HG02798 (cell line): ENCODE measurements around the gene ZNF365.
"Not testable (repeated sequence)": the region's sequence is repeated elsewhere in the genome, so short reads cannot be mapped to it uniquely, and the experiment has no call there.

Source experiments
- ATAC-seq: cut with Tn5 transposase; IDR thresholded peaks from one replicate; pipeline ENCODE4 v1.9.1; 2021; ENCODE audit warnings: mild to moderate bottlenecking; ENCODE audit not compliant: unreplicated experiment, poor library complexity

The ZNF365 gene, protein sequence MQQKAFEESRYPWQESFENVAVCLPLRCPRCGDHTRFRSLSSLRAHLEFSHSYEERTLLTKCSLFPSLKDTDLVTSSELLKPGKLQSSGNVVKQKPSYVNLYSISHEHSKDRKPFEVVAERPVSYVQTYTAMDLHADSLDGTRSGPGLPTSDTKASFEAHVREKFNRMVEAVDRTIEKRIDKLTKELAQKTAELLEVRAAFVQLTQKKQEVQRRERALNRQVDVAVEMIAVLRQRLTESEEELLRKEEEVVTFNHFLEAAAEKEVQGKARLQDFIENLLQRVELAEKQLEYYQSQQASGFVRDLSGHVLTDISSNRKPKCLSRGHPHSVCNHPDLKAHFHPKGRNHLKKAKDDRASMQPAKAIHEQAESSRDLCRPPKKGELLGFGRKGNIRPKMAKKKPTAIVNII

DNA sequence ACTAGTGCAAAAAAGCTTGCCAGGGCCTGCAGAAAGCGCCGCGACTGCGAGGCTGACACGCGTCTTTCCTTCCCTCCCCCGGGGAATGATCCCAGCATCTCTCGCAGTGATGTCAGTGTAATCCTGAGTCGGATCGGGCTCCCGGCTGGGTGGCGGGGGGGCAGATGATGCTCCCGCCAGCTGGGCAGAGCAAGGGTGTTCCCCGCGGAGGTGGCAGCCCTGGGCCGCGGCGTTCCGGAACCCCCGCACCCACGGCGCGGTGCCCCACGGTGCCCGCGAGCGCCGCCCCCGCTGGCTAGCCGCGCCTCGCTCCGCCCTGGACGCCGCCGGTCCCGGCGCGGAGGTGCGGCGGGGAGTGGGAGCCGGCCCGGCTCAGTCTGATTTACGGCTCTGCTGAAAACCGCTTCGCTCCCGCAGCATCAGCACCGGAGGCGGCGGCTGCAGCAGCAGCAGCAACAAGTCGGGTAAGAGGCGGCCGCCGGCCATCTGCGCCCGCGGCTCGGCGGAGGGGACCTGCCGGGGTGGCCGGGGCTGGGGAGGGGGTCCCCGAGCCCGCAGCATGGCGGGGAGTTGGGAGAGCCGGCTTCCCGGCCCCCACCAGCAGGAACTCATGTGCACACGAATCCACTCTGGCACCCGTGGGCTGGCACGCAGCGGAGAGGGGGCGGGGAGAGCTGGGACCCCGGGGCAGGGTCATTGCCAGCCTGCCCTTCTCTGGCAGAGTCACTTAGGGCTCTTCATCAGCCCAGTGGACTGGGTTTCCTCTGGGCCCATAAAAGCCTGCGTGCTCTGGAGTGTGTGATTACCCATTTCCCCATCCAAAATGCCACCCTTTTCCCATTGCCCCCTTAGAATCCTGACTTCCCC is at the start of gene ZNF365:
Gene ZNF365 (plus strand): TSS at position 375 of the 867 bp plus-strand sequence. CDS start 1,825 bp downstream, outside the sequence.
- no peak for ATAC-seq

DNA sequence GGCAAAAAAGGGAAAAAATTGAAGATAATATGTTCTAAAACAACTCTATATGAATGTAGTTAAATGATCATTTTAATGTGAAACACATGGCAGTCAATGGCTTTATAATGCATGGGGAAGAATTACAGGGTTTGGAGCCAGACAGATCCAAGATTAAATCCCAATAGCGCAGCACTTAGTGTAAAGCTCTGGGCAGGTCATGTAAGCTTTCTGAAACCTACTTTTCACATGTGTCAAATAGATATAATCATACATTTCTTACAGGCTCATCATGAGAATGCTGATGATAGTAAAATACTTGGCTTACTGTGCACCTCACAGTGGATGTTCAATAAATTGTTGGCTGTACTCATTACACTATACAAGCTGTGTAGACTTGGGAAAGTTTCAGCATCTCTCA is 48.0 kb upstream of the ZNF365 start:
- no peak for ATAC-seq

DNA sequence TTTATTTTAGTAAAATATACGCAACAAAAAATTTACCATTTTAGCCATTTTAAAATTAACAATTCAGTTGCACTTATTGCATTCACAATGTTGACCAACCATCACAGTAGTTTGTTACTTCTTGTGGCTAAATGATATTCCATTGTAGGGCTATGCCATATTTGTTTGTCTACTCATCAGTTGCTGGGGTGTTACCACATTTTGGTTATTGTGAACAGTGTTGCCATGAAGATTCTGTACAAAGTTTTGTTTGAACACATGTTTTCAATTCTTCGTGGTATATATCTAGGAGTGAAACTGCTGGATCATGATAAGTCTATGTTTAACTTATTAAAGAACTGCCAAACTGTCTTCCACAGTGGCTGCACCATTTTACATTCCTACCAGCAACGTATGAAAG is 46.3 kb upstream of the ZNF365 start:
- no peak for ATAC-seq

DNA sequence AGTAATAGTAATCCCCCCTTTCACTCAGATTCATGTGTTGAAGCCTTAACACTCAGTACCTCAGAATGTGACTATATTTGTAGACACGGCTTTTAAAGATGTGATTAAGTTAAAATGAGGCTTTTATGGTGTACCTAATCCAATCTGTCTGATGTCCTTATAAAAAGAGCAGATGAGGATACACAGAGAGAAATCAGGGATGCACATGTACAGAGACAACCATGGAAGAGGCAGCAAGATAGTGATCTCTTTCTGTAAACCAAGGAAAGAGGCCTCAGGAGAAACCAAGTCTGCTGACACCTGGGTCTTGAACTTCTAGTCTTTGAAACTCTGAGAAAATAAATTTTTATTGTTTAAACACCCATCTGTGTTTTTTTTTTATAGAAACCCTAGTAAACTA is 44.0 kb upstream of the ZNF365 start:
- ATAC-seq = no peak

DNA sequence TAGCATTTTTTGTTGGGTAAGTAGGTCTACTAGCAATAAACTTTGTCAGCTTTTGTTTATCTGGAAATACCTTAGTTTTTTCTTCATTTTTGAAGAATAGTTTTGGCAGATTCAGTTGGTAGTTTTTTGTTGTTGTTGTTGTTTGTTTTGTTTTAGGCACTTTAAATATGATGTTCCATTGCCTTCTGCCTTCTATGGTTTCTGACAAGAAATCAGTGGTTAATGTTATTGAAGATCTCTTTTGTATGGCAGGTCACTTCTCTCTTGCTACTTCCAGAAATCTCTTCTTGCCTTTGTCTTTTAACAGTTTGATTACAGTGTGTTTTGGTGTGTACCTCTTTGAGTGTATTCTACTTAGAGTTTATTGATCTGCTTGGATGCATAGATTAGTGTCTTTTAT is 41.8 kb upstream of the ZNF365 start:
- no peak for ATAC-seq

DNA sequence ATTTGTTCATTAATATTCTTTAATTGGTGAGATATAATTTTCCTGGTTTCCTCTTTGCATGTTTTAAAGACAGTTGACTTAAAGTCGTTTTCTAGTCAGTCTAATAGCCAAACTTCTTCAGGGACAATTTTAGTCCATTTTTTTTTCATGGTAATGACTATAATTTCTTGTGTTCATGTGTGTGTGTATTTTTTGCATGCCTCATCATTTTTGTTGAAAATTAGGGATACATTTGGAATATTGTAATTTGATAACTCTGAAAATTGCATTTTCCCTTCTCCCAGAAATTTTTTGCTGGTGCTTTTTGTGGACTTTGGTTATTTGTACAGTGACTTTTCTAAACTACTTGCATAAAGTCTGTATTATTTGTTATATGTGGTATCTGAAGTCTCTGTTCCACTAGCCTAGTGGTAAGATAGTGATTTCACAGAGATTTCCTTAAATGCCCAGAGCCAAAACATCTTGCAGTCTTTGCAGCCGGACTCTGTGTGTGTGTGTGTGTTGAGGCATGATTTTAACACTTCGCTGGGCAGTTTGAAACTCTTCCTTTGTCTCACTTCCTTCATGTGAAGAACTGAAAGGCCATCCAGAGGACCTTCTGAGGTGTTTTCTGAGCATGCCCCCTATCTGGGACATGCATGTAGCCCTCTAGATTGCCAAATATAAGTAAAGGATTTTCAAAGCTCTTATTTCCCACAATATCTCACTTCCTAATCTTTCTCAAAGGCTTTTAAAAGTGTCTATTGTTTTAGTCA is 40.9 kb upstream of the ZNF365 start:
- ATAC-seq = no peak

DNA sequence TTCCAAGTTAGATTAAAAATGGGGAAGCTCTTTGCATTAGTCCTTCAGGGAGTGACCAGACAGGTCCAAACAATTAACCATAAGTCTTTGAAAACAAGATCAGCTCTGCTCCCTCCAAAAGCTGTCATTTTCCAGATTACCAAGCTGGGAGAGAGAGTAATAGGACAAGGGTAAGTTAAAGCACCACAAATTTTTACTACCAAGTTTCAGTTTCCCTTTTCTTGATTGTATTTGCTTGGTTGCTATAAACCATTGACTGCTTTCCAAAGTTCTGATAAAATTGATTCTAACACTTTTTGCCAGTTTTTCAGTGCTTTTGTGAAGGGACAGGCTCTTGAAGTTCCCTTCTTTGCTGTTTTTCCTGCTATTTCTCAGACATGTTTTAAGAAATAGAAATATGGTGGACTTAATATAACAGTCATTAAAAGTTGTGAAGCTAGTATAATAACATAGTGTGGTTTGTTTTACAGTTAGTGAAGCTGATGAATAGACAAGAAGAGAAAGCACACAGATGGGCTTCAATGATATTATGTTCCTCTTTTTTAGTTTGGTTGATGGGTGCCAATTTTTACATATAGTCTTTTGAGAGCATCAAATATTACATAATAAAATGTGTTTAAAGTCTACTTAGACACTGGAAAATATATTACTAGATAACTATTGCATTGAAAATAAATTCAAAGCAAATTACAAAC is 40.0 kb upstream of the ZNF365 start:
- no peak for ATAC-seq

DNA sequence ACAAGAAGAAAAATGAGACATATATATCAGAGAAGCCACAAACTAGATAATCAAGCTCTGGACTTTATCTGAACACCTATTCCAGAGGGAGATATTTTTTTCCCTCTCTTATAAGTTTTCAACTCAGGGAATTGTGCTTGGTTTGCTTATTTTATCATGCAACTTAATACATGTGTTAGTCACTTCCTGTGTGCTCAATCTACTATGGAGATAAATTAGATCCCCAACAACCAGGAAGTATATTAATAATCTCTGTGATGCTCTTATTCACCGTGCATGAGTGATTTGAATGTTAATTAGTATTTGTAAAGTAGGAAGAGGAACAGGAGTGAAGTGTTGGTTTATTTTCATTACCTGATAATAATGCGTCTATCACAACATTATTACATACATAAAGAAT is 38.8 kb upstream of the ZNF365 start:
- ATAC-seq = no peak

DNA sequence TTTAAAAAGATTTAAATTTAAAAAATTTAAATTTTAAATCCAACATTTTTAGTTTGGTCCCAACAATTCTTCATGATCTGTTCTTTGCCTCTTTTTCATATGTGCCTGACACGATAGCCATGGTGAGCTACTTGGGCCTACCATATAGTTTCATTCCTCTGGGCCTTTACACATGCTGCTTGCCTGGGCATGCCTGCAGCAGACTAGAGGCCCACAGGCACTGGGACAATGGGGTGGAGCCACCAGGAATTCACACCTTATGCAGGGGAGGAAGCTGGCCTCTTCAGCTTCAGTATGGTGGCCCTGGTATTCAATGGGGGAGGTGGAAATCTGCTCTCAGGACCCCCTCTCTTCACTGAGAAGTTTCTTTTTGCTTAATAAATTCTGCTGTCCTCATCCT is 37.8 kb upstream of the ZNF365 start:
- ATAC-seq = no peak

DNA sequence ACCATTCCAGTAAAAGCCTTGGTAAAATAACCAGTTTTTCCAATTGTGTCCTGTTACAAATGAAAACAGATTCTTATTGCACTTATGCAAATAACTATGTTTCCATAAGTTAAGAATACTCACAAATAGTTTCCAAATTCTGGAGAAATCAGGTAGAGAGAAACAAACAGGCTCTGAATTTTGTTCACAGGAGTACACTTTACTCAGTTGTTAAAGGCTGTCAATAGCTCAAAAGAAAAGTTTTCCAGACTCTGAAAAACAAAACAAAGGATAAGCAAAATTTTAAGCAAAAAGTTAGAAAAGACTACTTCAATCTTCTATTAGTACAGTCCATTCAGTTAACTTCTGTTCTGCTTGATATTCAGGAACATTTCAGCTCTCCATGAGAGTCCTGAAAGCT is 32.8 kb upstream of the ZNF365 start:
- ATAC-seq = no peak

DNA sequence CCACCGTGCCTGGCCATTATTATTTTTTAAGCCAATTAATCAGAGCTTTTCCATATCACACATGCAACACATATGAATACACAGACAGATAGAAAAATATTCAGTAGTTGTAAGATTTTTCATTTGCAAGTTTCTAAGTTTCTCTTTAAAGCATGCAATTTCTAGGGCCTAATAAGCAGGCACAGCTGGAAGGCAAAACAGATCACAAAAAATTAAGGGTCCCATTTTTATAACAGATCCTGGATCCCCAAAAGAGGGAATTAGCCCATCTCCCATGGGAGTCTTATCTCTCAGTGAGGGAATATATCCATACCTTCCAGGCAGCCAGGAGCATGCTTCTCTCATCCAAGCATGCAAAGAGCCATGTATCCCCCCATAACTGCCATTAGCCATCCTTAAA is 31.2 kb upstream of the ZNF365 start:
- no peak for ATAC-seq

DNA sequence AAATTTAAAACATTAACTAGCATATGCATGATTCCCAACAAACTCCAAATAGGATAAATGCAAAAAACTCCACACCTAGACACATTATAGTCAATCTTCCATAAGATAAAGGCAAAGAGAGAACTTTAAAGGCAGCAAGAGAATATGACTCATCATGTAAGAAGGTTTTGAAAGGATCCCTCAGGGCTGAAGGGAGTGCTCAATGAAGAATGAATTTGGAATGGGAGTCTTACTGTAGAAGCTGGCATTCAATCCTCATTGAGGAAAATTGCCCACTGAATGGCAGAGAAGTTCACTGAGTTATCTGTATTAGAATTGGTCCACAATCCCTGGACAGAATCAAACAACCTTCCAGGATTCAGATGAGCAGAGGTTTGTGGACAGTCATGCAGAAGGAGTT is 26.1 kb upstream of the ZNF365 start:
- no peak for ATAC-seq

DNA sequence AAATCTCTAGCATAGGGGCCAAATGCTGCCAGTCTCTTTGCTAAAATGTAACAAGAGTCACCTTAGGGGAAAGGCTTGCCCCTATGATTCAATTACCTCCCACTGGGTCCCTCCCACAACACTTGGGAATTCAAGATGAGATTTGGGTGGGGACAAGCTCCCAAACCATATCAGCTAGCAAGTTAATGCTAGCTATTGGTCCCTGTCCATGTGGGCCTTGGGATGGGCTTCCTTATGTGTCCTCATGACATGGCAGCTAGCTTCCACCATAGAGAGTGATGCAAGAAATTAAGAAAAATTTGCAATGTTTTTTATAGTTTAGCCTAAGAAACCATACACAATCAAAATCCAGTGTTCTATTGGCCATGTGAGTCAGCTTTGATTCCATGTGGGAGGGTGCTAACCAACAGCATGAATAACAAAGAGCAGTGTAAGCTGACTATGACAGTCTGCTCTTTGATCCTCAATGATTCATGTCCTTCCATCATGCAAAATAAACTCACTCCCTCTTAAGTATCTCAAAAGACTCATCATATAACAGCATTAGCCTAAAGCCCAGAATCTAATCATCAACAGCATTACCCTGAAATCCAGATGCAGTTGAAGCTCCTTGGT is 21.7 kb upstream of the ZNF365 start:
- no peak for ATAC-seq

DNA sequence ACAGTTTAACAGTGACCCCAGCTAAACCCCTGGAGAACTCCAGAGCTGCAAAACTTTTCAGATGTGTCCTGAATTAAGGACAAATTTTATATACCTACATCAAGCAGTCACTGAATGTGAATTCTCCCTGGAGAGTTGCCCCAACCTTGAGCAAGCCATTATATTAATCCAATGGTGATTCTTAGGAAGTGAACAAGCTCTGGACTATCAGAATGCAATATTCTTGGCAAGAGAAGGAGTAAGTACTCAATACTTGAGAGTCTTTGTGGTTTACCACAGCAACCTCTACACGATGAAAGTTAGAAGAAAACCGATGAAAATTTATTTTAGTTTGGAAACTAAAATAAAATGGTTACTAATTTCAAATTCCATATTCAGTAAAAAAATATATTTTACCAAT is 19.3 kb upstream of the ZNF365 start:
- no peak for ATAC-seq

DNA sequence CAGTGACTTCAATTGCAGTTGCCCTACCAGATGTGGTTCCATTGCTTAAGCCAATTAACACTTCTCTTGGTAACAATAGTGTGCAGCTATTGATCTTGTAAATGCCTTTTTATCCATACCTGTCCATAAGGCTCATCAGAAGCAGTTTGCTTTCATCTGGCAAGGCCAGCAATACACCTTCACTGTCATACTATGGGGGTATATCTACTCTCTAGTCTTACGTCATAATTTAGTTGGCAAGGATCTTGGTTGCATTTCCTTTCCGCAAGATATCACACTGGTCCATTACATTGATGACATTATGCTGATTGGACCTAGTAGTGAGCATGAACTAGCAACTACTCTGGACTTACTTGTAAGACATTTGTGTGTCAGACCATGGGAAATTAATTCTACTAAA is 17.7 kb upstream of the ZNF365 start:
- no peak for ATAC-seq

DNA sequence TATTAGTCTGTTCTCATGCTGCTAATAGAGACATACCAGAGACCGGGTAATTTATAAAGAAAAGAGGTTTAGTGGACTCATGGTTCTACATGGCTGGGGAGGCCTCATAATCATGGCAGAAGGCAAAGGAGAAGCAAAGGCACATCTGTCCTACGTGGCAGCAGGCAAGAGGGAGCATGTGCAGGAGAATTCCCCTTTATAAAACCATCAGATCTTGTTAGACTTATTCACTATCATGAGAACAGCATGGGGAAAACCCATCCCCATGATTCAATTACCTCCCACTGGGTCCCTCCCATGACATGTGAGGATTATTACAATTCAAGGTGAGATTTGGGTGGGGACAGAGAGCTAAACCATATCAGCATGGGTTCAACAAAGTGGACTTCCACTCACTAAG is 16.0 kb upstream of the ZNF365 start:
- ATAC-seq = not testable (repeated sequence)

DNA sequence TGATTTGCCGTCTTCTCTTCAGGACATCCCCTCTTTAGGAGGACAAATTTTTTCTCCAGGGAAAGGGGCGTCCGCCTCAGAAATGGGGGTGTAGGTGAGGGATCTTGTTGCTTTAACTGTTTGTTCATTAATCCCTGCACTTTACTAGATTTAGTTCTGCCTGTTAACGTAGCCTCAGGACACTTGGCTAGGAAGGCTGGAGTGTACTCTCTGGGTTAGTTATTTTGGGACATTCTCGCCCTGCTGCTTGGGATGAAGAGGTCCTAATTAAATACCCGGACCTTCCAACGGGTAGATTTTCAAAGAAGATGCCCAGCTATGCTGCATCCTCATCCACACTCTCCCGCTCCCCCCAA is 552 bp upstream of the ZNF365 start:
- no peak for ATAC-seq

DNA sequence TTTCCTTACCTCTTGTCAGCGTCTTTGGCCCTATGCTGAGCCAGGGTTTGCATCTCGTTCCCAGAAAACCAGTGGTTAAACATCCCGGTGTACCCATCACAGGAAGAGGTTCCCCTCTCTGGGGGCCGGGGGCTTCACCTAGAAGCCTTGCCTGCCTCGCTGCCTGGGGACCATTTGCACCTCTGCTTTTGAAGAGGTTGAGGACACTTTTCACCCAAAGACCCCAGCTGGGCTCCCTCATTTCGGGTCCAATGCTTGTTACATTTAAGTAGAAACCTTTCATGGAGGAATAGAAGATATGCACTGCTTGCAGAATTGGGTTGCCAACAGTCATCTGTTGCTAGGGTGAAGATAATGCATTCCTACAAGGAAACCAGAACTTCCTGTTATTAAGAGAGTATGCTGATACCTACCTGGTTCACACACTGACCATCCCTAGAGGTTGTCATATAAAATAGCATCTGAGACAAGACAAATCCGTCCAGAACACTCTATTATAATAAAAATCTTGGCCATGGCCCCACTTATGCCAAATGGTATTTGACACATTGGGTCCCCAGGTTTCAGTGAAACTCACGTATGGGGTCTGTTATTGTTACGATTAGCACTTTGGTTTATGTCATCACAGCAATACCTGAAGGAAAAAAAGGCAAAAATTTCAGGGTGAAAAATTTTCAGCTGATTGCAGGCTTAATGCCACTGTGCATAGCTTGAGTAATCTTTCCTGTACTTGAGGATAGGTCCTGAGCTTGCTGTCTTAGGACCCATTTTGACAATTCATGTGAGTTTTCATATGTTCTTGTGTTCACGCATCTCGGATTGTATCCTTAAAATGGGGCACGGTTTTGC is 917 bp downstream of the ZNF365 start:
- ATAC-seq = no peak
